ENCODE data around the gene RHOF. TPM values are rescaled to one million over a fixed set of nuclear protein-coding genes. Genes with fewer than 3 reads are reported as not detected.

The RHOF gene
- total and polyA plus RNA-seq, 2 of the 8 experiments (the other 6 are each of a cell fraction or from before 2014, with no cell fraction given): 23.8 to 31.9 TPM

- DNase-seq (ENCODE audit: low read depth in 1 of 2, low spot score in 2 of 2): no peak
- Histone ChIP-seq H3K27ac (ENCODE audit: low read depth, low read length) (no peak overlapping the region), H3K14ac (ENCODE audit: insufficient read length) (no peak overlapping the region), H2BK5ac (ENCODE audit: low read depth, low read length) (no peak overlapping the region), H3K4ac (replicated peaks; ENCODE audit: insufficient read length, low read depth, low read length) (no peak overlapping the region), H3K79me2 (ENCODE audit: control insufficient read depth in 1 of 2, insufficient read depth in 2 of 2, low read length in 2 of 2) (no peaks in the 10 kb centered on the region), H2AK5ac (ENCODE audit: low read depth, low read length) (no peak overlapping the region), H3K9ac (replicated peaks in 1 of 4; ENCODE audit: extremely low read depth in 1 of 4, low read depth in 3 of 4, low read length in 3 of 4) (no peak overlapping the region), H2BK20ac (ENCODE audit: low read length) (no peak overlapping the region), H2AFZ (ENCODE audit: low read length) (no peak overlapping the region), H3K23me2 (ENCODE audit: low read depth, low read length) (no peaks in the 10 kb centered on the region), H3K79me1 (ENCODE audit: low read depth, low read length) (no peaks in the 10 kb centered on the region), H3K4me1 (replicated peaks in 1 of 4; ENCODE audit: control insufficient read depth in 3 of 4, insufficient read depth in 4 of 4, low read length in 3 of 4) (no peaks in the 10 kb centered on the region), H2BK15ac (ENCODE audit: low read length) (no peak overlapping the region), H4K20me1 (replicated peaks in 1 of 2; ENCODE audit: control insufficient read depth in 1 of 2, insufficient read depth in 2 of 2, low read length in 2 of 2) (peaks cover 0 to 9% of the 10 kb centered on the region in 2 experiments), H2BK120ac (replicated peaks; ENCODE audit: low read depth, low read length) (no peak overlapping the region), H3K23ac (ENCODE audit: insufficient read length) (no peak overlapping the region), H3K4me3 (ENCODE audit: extremely low read depth in 1 of 4, insufficient read depth in 2 of 4, low read depth in 3 of 4, low read length in 4 of 4) (no peak overlapping the region), H2BK12ac (ENCODE audit: low read depth, low read length) (no peak overlapping the region), H3K36me3 (ENCODE audit: control insufficient read depth in 2 of 4, insufficient read depth in 4 of 4, low read length in 3 of 4) (peaks cover 3 to 47% (median 18%) of the 10 kb centered on the region in 4 experiments; a peak in 7 of 8 replicates), H4K8ac (ENCODE audit: extremely low read depth, insufficient read depth, low read length) (peak overlapping the region; percentile 36; the same call in 1 of the 2 replicates), H3K56ac (replicated peaks; ENCODE audit: insufficient read length, low read depth, low read length) (no peak overlapping the region), H3K9me3 (ENCODE audit: insufficient read depth in 2 of 2, low read depth in 1 of 2, low read length in 1 of 2) (no peaks in the 10 kb centered on the region), H3K18ac (ENCODE audit: extremely low read depth, low read length) (no peak overlapping the region), H3K27me3 (replicated peaks in 1 of 4; ENCODE audit: control insufficient read depth in 3 of 4, extremely low read depth in 1 of 4, insufficient read depth in 3 of 4, low read length in 3 of 4) (no peaks in the 10 kb centered on the region), H3K4me2 (ENCODE audit: insufficient read depth in 1 of 2, low read depth in 2 of 2, low read length in 2 of 2) (no peak overlapping the region), H4K5ac (ENCODE audit: insufficient read length, low read depth, low read length) (no peak overlapping the region), H4K91ac (replicated peaks; ENCODE audit: insufficient read length, low read length) (no peak overlapping the region)
- WGBS, 2 experiments (ENCODE audit: extremely low coverage in 1 of 2, insufficient coverage in 1 of 2, insufficient read length in 1 of 2, insufficient replicate concordance in 2 of 2, low coverage in 1 of 2, low lambda C conversion rate in 2 of 2, missing lambda C conversion rate in 1 of 2): 97% methylated on average over 8 of the region's 8 CpGs; no CpG with 5 or more reads in 1 of the 2 experiments
- TF ChIP-seq POLR2AphosphoS5 (IDR thresholded peaks at IDR 0.05; ENCODE audit: low read depth, low read length): no peak
- no peak for TF ChIP-seq USF2 (IDR thresholded peaks at IDR 0.05; ENCODE audit: low read length)
- ChIA-PET CTCF (ENCODE audit: partially characterized antibody) (interaction anchor here (0.9 to 14.5 kb wide), 8 partner anchors 9 to 204 kb away, joined by 3 to 163 read pairs (median 4); partner anchors contain the start of gene RHOF), POLR2A (ENCODE audit: partially characterized antibody) (interaction anchor here (0.6 to 6.4 kb wide), 9 partner anchors 9 to 1652 kb away, joined by 3 to 50 read pairs (median 3); partner anchors contain the start of genes RHOF and SETD1B)
- no peak for FAIRE-seq
These were observed 34.8 kb upstream of the RHOF start for GRCh38 chr12:121828306-121828705.
